LNCAP (cell line): Measurements from ENCODE around the gene FAM219A.

Experiments used
- CTCF ChIP-seq: fragments of 450-650 bp; IDR thresholded peaks from 2 replicates; pipeline ENCODE4 v1.5.1; 2017; ENCODE audit warnings: mild to moderate bottlenecking

FAM219A gene

GRCh38 chr9:34451545-34451944 lies 6.8 kb downstream of the FAM219A start:
- no peak for TF ChIP-seq CTCF

- TF ChIP-seq CTCF: no peak
These were observed 7.2 kb downstream of the FAM219A start for GRCh38 chr9:34451135-34451534.

GRCh38 chr9:34450644-34451043 lies 7.7 kb downstream of the FAM219A start:
- no peak for TF ChIP-seq CTCF

GRCh38 chr9:34446951-34447350 lies 11.4 kb downstream of the FAM219A start:
- no peak for TF ChIP-seq CTCF

GRCh38 chr9:34446468-34446891 lies 11.9 kb downstream of the FAM219A start:
- TF ChIP-seq CTCF: no peak

GRCh38 chr9:34443976-34444375 lies 14.4 kb downstream of the FAM219A start:
- no peak for TF ChIP-seq CTCF

- TF ChIP-seq CTCF: no peak
These were observed 14.8 kb downstream of the FAM219A start for GRCh38 chr9:34443533-34443932.

GRCh38 chr9:34442770-34443169 lies 15.6 kb downstream of the FAM219A start:
- no peak for TF ChIP-seq CTCF
